Mesenchymal stem cell (in vitro differentiated cells and primary cell): ENCODE data around the gene CORT. TPM values are rescaled to one million over a fixed set of nuclear protein-coding genes. Genes with fewer than 3 reads are reported as not detected.
A peak's percentile ranks its signal among the peaks of the same experiment; 100 is the strongest.

Experiments
- DNase-seq: peaks from one replicate; pipeline ENCODE4 v3.0.0-alpha.2; 2013
- H2AFZ ChIP-seq: one replicate; pipeline ENCODE4 v1.6.1; 2013; ENCODE audit warnings: low read depth, mild to moderate bottlenecking, control low read depth, inconsistent platforms, low read length, moderate library complexity
- H2AK5ac ChIP-seq: 2 replicates; pipeline ENCODE4 v1.6.1; 2013; ENCODE audit warnings: low read length, moderate library complexity, mild to moderate bottlenecking, inconsistent platforms; ENCODE audit not compliant: severe bottlenecking
- H2BK120ac ChIP-seq: one replicate; pipeline ENCODE4 v1.6.1; 2013; ENCODE audit warnings: low read depth, mild to moderate bottlenecking, inconsistent platforms, low read length, moderate library complexity
- H2BK12ac ChIP-seq, 2 experiments: one replicate each; pipeline ENCODE4 v1.6.1; 2013; ENCODE audit warnings: inconsistent platforms in 2 of 2, low read length in 2 of 2, mild to moderate bottlenecking in 2 of 2, moderate library complexity in 2 of 2, control low read depth in 1 of 2
- H2BK15ac ChIP-seq: one replicate; pipeline ENCODE4 v1.6.1; 2013; ENCODE audit warnings: mild to moderate bottlenecking, low read depth, inconsistent platforms; ENCODE audit not compliant: poor library complexity, severe bottlenecking
- H2BK5ac ChIP-seq: 2 replicates; pipeline ENCODE4 v1.6.1; 2013; ENCODE audit warnings: low read depth, mild to moderate bottlenecking, low read length, control low read depth, inconsistent platforms; ENCODE audit not compliant: poor library complexity, severe bottlenecking
- H3K14ac ChIP-seq, 2 experiments: one replicate each; pipeline ENCODE4 v1.6.1; 2013; ENCODE audit warnings: inconsistent platforms in 2 of 2, low read length in 2 of 2, control low read depth in 1 of 2, mild to moderate bottlenecking in 1 of 2, moderate library complexity in 1 of 2
- H3K18ac ChIP-seq, 2 experiments: one replicate each; pipeline ENCODE4 v1.6.1; 2013; ENCODE audit warnings: inconsistent platforms in 2 of 2, low read length in 2 of 2, control low read depth in 1 of 2, low read depth in 1 of 2, mild to moderate bottlenecking in 1 of 2
- H3K23ac ChIP-seq, 2 experiments: one replicate each; pipeline ENCODE4 v1.6.1; 2013; ENCODE audit warnings: inconsistent platforms in 2 of 2, low read length in 2 of 2, mild to moderate bottlenecking in 2 of 2, moderate library complexity in 2 of 2, control low read depth in 1 of 2
- H3K27ac ChIP-seq: 2 replicates; pipeline ENCODE4 v1.5.1; 2013; ENCODE audit warnings: mild to moderate bottlenecking, moderate library complexity, low read length, control low read depth, inconsistent platforms; ENCODE audit not compliant: poor library complexity, severe bottlenecking
- H3K27me3 ChIP-seq, 2 experiments: 2 replicates each; pipeline versions ENCODE4 v1.6.1 to v1.7.0; 2013; ENCODE audit warnings: low read length in 2 of 2, mild to moderate bottlenecking in 2 of 2, moderate library complexity in 2 of 2, control low read depth in 1 of 2, inconsistent platforms in 1 of 2; ENCODE audit not compliant: control insufficient read depth in 1 of 2, insufficient read depth in 1 of 2
- H3K36me3 ChIP-seq, 2 experiments: 2 replicates each; pipeline versions ENCODE4 v1.6.1 to v1.7.0; 2013; ENCODE audit warnings: low read length in 2 of 2, control low read depth in 1 of 2, inconsistent platforms in 1 of 2, low read depth in 1 of 2, mild to moderate bottlenecking in 1 of 2; ENCODE audit not compliant: insufficient read depth in 2 of 2, control insufficient read depth in 1 of 2
- H3K4ac ChIP-seq, 2 experiments: one replicate each; pipeline ENCODE4 v1.6.1; 2013; ENCODE audit warnings: inconsistent platforms in 2 of 2, low read length in 2 of 2, mild to moderate bottlenecking in 2 of 2, moderate library complexity in 2 of 2, control low read depth in 1 of 2, low read depth in 1 of 2
- H3K4me1 ChIP-seq: 2 replicates; pipeline ENCODE4 v1.6.1; 2013; ENCODE audit warnings: low read depth, low read length, control low read depth; ENCODE audit not compliant: control insufficient read depth, insufficient read depth
- H3K4me2 ChIP-seq: 2 replicates; pipeline ENCODE4 v1.6.1; 2013; ENCODE audit warnings: low read length, mild to moderate bottlenecking, inconsistent platforms; ENCODE audit not compliant: poor library complexity, severe bottlenecking
- H3K4me3 ChIP-seq, 2 experiments: 2 replicates each; pipeline versions ENCODE4 v1.5.1 to v1.7.0; 2013; ENCODE audit warnings: low read length in 2 of 2, mild to moderate bottlenecking in 2 of 2, control low read depth in 1 of 2, low read depth in 1 of 2; ENCODE audit not compliant: insufficient read depth in 1 of 2
- H3K79me1 ChIP-seq: replicated peaks from 2 replicates; pipeline ENCODE4 v1.6.1; 2013; ENCODE audit warnings: mild to moderate bottlenecking, control low read depth, low read length, inconsistent platforms; ENCODE audit not compliant: poor library complexity, severe bottlenecking
- H3K9ac ChIP-seq: 2 replicates; pipeline ENCODE4 v1.7.0; 2013; ENCODE audit warnings: mild to moderate bottlenecking, low read length, moderate library complexity
- H3K9me3 ChIP-seq: 2 replicates; pipeline ENCODE4 v1.7.0; 2013; ENCODE audit warnings: mild to moderate bottlenecking, low read length; ENCODE audit not compliant: control insufficient read depth
- H4K8ac ChIP-seq: one replicate; pipeline ENCODE4 v1.6.1; 2013; ENCODE audit warnings: inconsistent platforms, mild to moderate bottlenecking, low read length, moderate library complexity
- H4K91ac ChIP-seq: one replicate; pipeline ENCODE4 v1.6.1; 2013; ENCODE audit warnings: mild to moderate bottlenecking, low read length, inconsistent platforms
- WGBS: methylation state at CpG from one replicate; pipeline ENCODE4 v1.1.7; 2013; ENCODE audit warnings: mixed read lengths; 5-methylcytosine and 5-hydroxymethylcytosine counted together
- polyA plus RNA-seq, 2 experiments: library from polyadenylated mRNA; stranded (reverse); fragments of 200-250 nt; gene quantifications; one replicate each; pipeline ENCODE4 v1.2.3, GENCODE V29; 2013

Gene CORT
- 0.07 TPM for polyA plus RNA-seq (2013, experiment 1 of 2)
- polyA plus RNA-seq (2013, experiment 2 of 2): 0.23 TPM

GRCh38 chr1:10449751-10450150 is at the start of gene CORT:
TSS of gene CORT (plus strand) at chr1:10450031. CDS start at chr1:10450224, 193 bp downstream.
- H3K18ac ChIP-seq: no peak within 1 kb of the TSS
- H3K36me3 ChIP-seq: peaks cover 3 to 6% of the 10 kb centered on the region in 2 experiments
- no peak within 1 kb of the TSS for H2AK5ac ChIP-seq
- DNase-seq: no peak
- H4K91ac ChIP-seq: peak within 1 kb of the TSS; percentile 14
- peaks cover 2% of the 10 kb centered on the region for H3K4me1 ChIP-seq
- no peak within 1 kb of the TSS for H3K27ac ChIP-seq
- WGBS: 94% methylated on average over 10 of the region's 10 CpGs
- H4K8ac ChIP-seq: no peak within 1 kb of the TSS
- H2BK15ac ChIP-seq: no peak within 1 kb of the TSS
- H3K14ac ChIP-seq: no peak within 1 kb of the TSS
- no peaks in the 10 kb centered on the region for H3K9me3 ChIP-seq
- no peak within 1 kb of the TSS for H3K23ac ChIP-seq
- H2BK120ac ChIP-seq: no peak within 1 kb of the TSS
- no peaks in the 10 kb centered on the region for H3K79me1 ChIP-seq
- no peak within 1 kb of the TSS for H3K4ac ChIP-seq
- H3K9ac ChIP-seq: peak within 1 kb of the TSS; percentile 86
- no peaks in the 10 kb centered on the region for H3K27me3 ChIP-seq
- no peak within 1 kb of the TSS for H3K4me2 ChIP-seq
- H2BK12ac ChIP-seq: no peak within 1 kb of the TSS
- H2AFZ ChIP-seq: no peak within 1 kb of the TSS
- H2BK5ac ChIP-seq: no peak within 1 kb of the TSS
- H3K4me3 ChIP-seq: peak within 1 kb of the TSS in 1 of 2 experiments; percentile 65

- Histone ChIP-seq H2AK5ac (no peak overlapping the region), H3K23ac (no peak overlapping the region), H4K8ac (no peak overlapping the region), H3K9ac (peak overlapping the region; percentile 95), H3K4me2 (no peak overlapping the region), H2AFZ (no peak overlapping the region), H3K36me3 (peaks cover 27 to 50% of the 10 kb centered on the region in 2 experiments), H3K4me3 (peak overlapping the region in 1 of 2 experiments; percentile 89), H2BK5ac (no peak overlapping the region), H3K79me1 (peaks cover 16% of the 10 kb centered on the region), H3K27ac (no peak overlapping the region), H3K9me3 (no peaks in the 10 kb centered on the region), H2BK15ac (no peak overlapping the region), H4K91ac (no peak overlapping the region), H2BK120ac (no peak overlapping the region), H3K14ac (no peak overlapping the region), H3K4me1 (peaks cover 7% of the 10 kb centered on the region), H2BK12ac (no peak overlapping the region), H3K18ac (no peak overlapping the region), H3K27me3 (no peaks in the 10 kb centered on the region), H3K4ac (no peak overlapping the region)
- peak; percentile 59 for DNase-seq
- WGBS: 38% methylated on average over 1 of the region's 1 CpG
Measured at GRCh38 chr1:10401281-10401680, 48.5 kb upstream of the CORT start.

- Histone ChIP-seq H3K23ac (no peak overlapping the region), H2BK120ac (no peak overlapping the region), H4K91ac (no peak overlapping the region), H2BK5ac (no peak overlapping the region), H4K8ac (no peak overlapping the region), H3K36me3 (peaks cover 41 to 65% of the 10 kb centered on the region in 2 experiments), H2AK5ac (no peak overlapping the region), H2BK12ac (no peak overlapping the region), H3K14ac (no peak overlapping the region), H3K4me3 (no peak overlapping the region), H3K27ac (peak overlapping the region; percentile 12), H3K79me1 (peaks cover 20% of the 10 kb centered on the region), H2AFZ (no peak overlapping the region), H3K4me1 (peaks cover 7% of the 10 kb centered on the region), H3K4me2 (no peak overlapping the region), H3K18ac (no peak overlapping the region), H3K4ac (no peak overlapping the region), H3K9me3 (no peaks in the 10 kb centered on the region), H3K27me3 (no peaks in the 10 kb centered on the region), H3K9ac (no peak overlapping the region), H2BK15ac (no peak overlapping the region)
- DNase-seq: peak; percentile 59
- 63% methylated on average over 8 of the region's 9 CpGs for WGBS
Measured at GRCh38 chr1:10402729-10403274, 47.0 kb upstream of the CORT start.

- Histone ChIP-seq H3K4ac (no peak overlapping the region), H3K23ac (no peak overlapping the region), H4K91ac (no peak overlapping the region), H3K14ac (no peak overlapping the region), H3K36me3 (peaks cover 69 to 97% of the 10 kb centered on the region in 2 experiments), H2AK5ac (no peak overlapping the region), H2BK120ac (no peak overlapping the region), H3K9ac (no peak overlapping the region), H3K4me2 (no peak overlapping the region), H3K4me1 (peaks cover 2% of the 10 kb centered on the region), H3K9me3 (no peaks in the 10 kb centered on the region), H3K79me1 (peaks cover 30% of the 10 kb centered on the region), H2BK12ac (no peak overlapping the region), H3K27me3 (no peaks in the 10 kb centered on the region), H2BK5ac (no peak overlapping the region), H2AFZ (no peak overlapping the region), H3K27ac (no peak overlapping the region), H4K8ac (no peak overlapping the region), H3K18ac (no peak overlapping the region), H3K4me3 (no peak overlapping the region), H2BK15ac (no peak overlapping the region)
- no peak for DNase-seq
- WGBS: 99% methylated on average over 2 of the region's 2 CpGs
Measured at GRCh38 chr1:10407201-10407600, 42.6 kb upstream of the CORT start.
